ENCODE data around the gene GABRB3.

GABRB3 gene

GRCh38 chr15:26662283-26662682, 110.6 kb downstream of the GABRB3 start:
- TF ChIP-seq ZFX (IDR thresholded peaks at IDR 0.05; ENCODE audit: borderline replicate concordance) (no peak), CTCF (IDR thresholded peaks at IDR 0.05) (no peak)
- H3K27ac ChIP-seq: no peak overlapping the region

- no peak for TF ChIP-seq ZFX (IDR thresholded peaks at IDR 0.05; ENCODE audit: borderline replicate concordance)
- H3K27ac ChIP-seq: no peak overlapping the region
These were observed 111.1 kb downstream of the GABRB3 start for GRCh38 chr15:26661748-26662147.

GRCh38 chr15:26661107-26661506, 111.8 kb downstream of the GABRB3 start:
- TF ChIP-seq CTCF (IDR thresholded peaks at IDR 0.05): no peak
- no peak for TF ChIP-seq ZFX (IDR thresholded peaks at IDR 0.05; ENCODE audit: borderline replicate concordance)
- no peak overlapping the region for H3K27ac ChIP-seq

- H3K27ac ChIP-seq: no peak overlapping the region
- no peak for TF ChIP-seq CTCF (IDR thresholded peaks at IDR 0.05)
- TF ChIP-seq ZFX (IDR thresholded peaks at IDR 0.05; ENCODE audit: borderline replicate concordance): no peak
These were observed 112.6 kb downstream of the GABRB3 start for GRCh38 chr15:26660241-26660640.

GRCh38 chr15:26658290-26658689, 114.6 kb downstream of the GABRB3 start:
- no peak for TF ChIP-seq ZFX (IDR thresholded peaks at IDR 0.05; ENCODE audit: borderline replicate concordance)
- no peak for TF ChIP-seq CTCF (IDR thresholded peaks at IDR 0.05)
- no peak overlapping the region for H3K27ac ChIP-seq

- TF ChIP-seq ZFX (IDR thresholded peaks at IDR 0.05; ENCODE audit: borderline replicate concordance): no peak
- no peak for TF ChIP-seq CTCF (IDR thresholded peaks at IDR 0.05)
- no peak overlapping the region for H3K27ac ChIP-seq
These were observed 116.8 kb downstream of the GABRB3 start for GRCh38 chr15:26656080-26656479.

GRCh38 chr15:26651909-26652308, 121.0 kb downstream of the GABRB3 start:
- no peak for TF ChIP-seq CTCF (IDR thresholded peaks at IDR 0.05)
- no peak for TF ChIP-seq ZFX (IDR thresholded peaks at IDR 0.05; ENCODE audit: borderline replicate concordance)
- no peak overlapping the region for H3K27ac ChIP-seq

- TF ChIP-seq CTCF (IDR thresholded peaks at IDR 0.05) (no peak), ZFX (IDR thresholded peaks at IDR 0.05; ENCODE audit: borderline replicate concordance) (no peak)
These were observed 124.2 kb downstream of the GABRB3 start for GRCh38 chr15:26648676-26649075.

More at GRCh38 chr15:26648676-26649075, 124.2 kb downstream of the GABRB3 start:
- H3K27ac ChIP-seq: no peak overlapping the region

Data from 22Rv1 (cell line).